GM18870 (cell line): ENCODE results near the gene KCP.

Experiments
- ATAC-seq: cut with Tn5 transposase; IDR thresholded peaks from one replicate; pipeline ENCODE4 v1.9.1; 2021; ENCODE audit warnings: moderate library complexity; ENCODE audit not compliant: unreplicated experiment

KCP gene

DNA sequence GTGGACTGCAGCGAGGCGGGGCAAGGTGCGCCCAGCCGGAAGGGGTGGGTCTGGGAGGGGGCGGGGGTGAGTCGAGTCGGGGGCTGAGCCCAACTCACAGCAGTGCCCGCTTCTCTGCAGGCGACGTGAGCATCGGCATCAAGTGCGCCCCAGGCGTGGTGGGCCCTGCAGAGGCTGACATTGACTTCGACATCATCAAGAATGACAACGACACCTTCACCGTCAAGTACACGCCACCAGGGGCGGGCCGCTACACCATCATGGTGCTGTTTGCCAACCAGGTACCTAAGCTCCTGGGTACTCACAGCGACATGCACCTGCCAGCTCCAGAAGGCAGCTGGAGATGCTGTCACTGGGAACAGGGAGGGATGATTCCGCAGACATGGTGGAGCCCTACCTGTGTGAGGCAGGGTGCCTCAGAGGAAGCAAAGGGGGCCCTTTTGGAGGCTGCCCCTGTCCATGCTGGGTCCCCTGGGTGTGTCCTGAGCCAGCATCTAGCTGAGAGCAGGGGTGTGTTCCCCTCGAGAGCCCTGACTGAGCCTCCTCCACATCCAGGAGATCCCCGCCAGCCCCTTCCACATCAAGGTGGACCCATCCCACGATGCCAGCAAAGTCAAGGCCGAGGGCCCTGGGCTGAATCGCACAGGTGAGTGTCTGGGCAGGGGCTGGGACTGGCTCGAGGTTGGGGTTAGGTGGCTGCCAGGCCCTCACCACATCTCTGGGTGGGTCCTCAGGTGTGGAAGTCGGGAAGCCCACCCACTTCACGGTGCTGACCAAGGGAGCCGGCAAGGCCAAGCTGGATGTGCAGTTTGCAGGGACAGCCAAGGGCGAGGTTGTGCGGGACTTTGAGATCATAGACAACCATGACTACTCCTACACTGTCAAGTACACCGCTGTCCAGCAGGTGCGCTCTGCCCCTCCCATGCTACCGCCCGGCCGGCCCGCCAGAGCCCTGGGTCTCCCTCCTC lies 67.6 kb downstream of the KCP start:
- ATAC-seq: no peak

DNA sequence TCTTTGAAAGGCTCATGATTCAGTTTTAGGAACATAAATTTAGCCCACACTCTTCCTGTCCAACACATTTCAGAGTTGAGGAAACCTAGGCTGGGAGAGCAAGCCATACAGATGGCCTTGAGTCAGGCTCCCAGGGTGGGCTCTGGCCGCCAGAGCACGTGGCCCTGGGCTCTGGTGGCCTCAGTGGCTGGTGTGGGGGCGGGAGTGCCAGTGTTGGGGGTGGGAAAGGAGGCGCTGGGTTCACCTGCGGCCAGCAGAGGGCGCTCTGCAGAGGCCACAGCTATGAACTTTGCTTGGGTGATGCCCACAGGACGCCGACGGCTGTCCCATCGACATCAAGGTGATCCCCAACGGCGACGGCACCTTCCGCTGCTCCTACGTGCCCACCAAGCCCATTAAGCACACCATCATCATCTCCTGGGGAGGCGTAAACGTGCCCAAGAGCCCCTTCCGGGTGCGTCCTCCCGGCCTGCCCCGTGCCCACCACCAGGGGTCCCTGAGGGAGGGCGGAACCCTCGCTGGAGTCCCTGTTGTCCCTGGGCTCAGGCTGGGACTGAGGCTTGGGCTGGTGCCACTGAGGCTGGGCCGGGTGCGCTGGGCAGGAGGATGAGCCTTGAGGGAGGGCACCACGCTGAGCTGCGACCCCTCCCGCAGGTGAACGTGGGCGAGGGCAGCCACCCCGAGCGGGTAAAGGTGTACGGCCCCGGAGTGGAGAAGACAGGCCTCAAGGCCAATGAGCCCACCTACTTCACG lies 68.4 kb downstream of the KCP start:
- ATAC-seq: no peak

DNA sequence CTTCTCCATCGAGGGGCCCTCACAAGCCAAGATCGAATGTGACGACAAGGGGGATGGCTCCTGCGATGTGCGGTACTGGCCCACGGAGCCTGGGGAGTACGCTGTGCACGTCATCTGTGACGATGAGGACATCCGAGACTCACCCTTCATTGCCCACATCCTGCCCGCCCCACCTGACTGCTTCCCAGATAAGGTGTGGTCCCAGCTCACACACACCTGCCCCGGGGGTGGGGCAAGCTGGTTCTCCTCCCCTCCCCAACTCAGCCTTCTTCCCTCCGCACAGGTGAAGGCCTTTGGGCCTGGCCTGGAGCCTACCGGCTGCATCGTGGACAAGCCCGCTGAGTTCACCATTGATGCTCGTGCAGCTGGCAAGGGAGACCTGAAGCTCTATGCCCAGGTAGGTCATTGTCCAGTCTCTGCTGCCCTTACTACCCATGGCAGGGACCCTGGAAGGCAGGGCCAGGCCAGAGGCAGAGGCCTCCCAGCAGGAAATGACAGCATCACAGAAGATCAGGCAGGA lies 69.3 kb downstream of the KCP start:
- ATAC-seq: no peak

DNA sequence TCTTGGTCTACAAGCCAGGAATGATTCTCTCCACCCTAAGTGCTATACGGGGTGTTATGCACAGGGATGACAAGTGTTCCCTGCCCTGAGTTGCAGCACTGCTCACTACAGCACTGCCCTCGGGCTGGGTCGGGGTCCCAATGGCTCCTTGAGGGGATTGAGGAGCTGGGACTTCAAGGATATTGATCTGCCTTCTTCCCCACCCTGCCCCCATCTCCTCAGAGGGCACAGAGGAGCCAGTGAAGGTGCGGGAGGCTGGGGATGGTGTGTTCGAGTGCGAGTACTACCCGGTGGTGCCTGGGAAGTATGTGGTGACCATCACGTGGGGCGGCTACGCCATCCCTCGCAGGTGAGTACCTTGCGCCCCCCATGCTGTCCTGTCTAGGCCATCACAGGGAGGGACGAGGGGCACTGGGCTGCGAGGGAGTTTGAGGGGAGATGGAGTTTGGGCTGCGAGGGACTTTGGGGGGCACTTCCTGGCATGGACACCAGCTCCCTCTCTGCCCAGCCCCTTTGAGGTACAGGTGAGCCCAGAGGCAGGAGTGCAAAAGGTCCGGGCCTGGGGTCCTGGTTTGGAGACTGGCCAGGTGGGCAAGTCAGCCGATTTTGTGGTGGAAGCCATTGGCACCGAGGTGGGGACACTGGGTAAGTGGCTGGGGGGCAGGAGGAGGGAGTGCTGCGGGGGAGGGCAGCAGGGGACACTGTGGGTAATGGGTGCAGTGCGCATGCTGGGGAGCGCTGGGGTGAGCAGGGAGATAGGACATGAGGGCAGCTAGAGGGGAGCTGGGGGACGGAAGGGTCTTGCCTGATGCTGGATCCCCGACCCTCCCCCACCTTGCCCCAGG lies 70.0 kb downstream of the KCP start:
- ATAC-seq: no peak

DNA sequence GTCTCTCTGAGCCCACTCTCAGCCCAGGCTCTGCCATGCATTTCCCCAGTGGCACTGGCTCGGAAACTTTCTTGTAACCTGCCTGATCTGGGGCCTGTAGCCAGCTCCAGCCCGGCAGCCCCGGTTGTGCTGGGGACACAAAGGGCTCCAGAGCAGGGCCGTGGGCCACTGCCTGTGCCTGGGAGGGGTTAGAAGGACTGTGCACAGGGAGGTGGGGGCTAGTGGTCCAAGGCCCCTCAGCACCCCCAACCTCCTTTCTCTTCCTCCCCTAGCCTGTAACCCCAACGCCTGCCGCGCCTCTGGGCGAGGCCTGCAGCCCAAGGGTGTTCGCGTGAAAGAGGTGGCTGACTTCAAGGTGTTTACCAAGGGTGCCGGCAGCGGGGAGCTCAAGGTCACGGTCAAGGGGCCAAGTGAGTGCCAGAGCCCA lies 70.7 kb downstream of the KCP start:
- ATAC-seq: no peak

DNA sequence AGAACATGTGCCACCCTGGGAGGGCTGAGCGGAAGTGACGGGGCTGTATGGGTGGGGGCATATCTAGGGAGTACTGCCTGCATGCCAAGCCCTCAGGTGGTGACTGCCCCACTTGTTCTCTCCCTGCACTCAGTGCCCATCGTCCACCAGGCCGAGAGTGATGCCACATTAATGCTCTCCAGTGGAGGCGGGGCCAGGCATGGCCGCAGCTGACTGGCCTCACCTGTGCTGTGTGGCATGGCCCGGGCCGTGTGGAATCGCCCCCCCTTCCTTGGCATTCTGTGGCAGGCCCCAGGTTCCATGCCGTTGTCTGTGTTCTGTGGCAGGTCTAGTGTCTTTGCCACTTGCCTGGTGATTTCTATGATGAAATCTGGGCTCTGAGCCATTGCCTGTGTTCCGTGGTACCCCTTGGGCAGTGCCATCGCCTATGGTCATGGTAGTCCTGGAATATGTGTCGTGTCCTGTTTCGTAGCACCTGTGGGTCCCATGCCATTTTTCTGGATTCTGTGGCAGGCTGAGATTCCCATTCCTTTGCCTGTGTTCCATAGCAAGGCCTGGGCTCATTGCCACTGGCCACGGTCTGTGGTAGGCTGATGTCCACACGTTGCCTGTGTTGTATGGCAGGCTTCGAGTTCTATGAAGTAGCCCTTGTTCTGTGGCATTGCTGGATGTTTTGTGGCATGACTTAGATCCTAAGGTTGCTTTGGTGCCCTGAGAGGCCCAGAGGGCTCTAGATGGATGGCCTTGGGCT lies 71.4 kb downstream of the KCP start:
- no peak for ATAC-seq

DNA sequence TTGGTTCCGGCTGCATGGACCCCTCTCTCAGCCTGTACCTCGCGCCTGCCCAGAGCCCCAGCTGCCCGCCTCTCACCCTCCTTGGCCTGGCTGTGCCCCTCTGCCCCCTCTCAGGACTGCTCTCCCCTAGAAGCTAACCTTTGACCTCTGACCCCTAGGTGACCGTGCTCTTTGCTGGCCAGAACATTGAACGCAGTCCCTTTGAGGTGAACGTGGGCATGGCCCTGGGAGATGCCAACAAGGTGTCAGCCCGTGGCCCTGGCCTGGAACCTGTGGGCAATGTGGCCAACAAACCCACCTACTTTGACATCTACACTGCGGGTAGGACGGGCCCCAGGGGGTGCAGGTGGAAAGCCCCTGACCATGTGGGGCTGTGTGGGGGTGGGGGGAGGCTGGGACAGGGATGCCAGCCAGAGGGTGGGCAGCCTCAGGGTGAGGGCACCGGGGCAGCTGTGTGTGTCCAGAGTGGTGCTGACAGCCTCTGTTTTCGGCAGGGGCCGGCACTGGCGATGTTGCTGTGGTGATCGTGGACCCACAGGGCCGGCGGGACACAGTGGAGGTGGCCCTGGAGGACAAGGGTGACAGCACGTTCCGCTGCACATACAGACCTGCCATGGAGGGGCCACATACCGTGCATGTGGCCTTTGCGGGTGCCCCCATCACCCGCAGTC lies 72.3 kb downstream of the KCP start:
- ATAC-seq: no peak

DNA sequence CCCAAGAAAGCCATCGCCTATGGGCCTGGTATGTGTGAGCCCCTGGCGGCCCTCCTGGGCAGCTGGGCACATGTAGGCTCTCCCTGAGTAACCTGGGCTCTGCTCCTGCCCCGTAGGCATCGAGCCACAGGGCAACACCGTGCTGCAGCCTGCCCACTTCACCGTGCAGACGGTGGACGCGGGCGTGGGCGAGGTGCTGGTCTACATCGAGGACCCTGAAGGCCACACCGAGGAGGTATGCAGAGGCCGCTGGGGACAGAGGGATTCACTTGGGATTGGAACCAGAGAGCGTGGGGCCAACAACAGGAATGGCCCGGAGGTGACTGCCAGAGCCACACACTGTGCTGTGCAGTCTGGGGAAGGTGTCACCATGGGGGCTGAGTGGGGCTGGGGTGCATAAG lies 73.0 kb downstream of the KCP start:
- ATAC-seq: no peak

DNA sequence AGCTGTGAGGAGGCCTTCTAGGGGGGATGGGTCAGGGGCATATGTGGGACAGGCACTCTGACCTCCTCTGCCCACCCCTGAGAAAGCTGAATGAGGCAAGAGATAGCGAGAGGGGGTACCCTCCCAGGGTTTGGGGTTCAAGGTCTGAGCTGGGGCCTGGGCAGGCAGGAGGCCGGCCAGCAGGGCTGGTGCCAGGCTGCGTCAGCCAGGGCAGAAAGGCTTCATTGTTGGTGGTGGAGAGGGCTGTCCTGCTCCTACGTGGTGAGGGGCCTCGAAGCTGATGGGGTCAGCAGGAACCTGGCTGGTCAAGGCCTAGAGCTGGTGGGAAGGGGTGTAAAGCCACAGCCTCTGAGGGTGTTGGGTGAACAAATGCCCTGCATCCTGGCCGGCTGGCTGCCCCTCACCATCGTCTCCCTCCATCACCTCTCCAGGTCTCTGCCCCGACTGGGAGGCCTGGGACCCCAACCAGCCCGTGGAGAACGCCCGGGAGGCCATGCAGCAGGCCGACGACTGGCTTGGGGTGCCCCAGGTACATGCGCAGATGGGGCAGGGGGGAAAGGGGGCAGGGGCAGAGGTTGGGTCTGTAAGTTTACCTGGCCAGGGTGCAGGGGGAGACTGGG lies 73.7 kb downstream of the KCP start:
- ATAC-seq: no peak

DNA sequence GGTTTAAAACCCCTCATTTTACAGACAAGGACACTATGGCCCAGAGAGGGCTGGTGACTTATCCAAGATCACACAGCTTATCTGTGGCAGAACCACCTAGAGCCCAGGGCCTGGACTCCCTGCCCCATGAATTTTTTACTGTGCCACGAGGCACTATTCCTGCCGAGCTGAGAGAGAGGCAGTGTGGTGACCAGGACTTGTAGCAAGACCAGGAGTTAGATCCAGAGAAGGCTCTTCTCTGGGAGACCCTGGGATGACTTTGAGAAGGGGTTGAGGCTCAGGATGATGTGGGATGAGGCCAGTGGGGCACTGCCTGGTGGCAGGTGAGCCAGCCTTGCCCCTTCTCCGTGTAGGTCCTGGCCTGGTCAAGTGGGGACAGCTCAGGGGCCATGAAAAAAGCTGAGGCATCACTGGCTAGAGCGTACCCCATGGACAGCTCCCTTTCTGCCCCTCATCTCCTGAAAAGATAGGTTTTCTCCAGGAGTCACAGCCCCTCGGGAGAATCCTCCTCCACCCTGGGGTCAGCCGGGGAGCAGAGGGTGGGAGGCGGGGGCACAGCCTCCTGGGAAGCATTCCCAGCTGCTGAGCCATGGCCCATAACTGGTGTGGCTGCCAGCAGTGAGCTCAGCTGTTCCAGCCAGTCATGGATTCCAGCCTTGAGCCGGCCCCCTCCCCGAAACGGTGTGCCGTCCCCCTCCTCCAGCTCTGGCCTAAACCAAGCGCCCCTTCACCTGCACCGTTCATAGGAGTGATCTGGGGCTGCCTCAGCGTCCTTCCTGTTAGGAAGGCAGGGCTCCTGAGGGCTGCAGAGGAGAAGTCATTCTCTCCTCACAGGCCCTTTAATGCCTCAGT lies 74.5 kb downstream of the KCP start:
- ATAC-seq: no peak

DNA sequence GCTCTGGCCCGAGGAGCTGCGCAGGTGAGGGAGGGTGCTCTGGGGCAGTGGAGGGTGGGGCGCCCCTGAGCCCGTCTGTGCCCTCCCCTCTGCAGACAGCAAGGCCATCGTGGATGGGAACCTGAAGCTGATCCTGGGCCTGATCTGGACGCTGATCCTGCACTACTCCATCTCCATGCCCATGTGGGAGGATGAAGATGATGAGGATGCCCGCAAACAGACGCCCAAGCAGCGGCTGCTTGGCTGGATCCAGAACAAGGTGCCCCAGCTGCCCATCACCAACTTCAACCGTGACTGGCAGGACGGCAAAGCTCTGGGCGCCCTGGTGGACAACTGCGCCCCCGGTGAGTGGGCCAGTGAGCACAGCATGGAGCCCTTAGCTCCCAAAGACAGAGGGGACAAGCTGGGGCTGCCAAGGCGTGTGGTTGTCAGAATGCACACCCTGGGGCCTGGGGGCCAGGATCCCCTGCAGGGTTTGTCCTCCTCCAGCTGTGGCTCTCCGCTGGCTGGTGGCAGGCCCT lies 75.2 kb downstream of the KCP start:
- no peak for ATAC-seq

DNA sequence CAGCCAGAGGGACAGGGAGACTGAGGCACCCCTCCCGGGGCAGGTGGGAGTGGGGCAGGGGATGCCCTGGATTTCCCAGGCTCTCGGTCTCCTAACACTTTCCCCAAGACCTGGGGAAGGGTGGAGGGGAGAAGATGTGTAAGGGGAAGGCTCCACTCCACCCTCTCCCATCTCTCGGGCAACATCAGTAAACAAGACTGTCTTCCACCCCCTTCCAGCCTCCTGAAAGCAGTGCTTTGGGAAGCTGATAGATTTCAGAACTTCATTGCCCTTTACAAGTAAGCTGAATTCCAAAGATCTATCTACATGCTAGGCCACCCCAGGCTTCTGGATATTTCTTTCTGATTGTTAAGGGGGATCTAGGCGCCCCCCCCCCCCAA lies 76.6 kb downstream of the KCP start:
- no peak for ATAC-seq

DNA sequence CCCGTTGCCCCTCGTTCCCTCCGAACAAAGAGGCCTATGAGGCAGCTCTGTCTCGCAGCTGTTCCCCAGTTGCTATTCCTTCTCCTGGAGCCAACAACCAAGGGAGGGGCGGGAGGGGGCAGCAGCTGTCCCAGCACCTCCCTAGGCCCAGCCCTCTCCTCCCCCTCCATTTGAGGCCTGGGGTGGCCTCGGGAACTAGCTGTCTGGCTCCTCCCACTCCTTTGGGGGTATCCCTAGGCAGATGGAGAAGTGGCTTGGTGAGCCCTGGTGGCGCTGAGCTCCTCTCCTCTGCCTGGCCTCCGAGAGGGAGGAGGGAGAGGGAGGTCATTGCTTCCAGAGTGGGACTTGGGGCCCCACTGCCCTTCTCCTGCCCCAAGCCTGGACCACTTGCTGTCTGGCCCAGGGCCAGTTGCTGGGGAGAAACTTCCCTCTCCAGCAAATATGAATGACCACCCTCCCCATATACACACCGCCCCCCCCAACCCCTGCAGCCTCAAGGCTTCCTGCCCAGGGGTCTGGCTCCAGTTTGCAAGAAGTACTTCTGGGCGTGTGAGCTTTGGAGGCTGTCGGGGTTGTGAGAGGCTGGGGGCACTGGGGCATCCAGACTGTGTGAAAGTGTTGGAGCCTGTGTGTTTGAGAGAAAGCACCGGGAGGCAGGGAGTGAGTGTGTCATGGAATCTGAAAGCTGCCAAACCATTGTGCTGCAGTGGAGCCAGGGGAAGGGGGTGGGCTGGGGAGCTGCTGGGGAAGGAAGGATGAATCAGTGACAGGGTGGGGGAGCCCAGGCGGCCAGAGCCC lies 77.2 kb downstream of the KCP start:
- ATAC-seq: no peak

DNA sequence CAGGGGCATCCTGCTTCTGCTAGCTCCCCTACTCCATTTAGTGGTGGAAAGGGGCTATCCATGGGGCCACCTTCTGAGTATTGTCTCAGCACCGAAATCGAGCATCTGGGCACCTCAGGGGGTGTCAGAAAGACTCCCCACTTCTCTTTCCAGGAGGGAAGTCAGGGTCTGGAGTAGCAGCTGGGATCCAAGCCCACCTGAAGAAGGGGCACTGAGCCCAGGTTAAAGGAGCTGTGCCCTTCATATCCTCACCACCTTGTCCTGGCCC lies 77.7 kb downstream of the KCP start:
- no peak for ATAC-seq

DNA sequence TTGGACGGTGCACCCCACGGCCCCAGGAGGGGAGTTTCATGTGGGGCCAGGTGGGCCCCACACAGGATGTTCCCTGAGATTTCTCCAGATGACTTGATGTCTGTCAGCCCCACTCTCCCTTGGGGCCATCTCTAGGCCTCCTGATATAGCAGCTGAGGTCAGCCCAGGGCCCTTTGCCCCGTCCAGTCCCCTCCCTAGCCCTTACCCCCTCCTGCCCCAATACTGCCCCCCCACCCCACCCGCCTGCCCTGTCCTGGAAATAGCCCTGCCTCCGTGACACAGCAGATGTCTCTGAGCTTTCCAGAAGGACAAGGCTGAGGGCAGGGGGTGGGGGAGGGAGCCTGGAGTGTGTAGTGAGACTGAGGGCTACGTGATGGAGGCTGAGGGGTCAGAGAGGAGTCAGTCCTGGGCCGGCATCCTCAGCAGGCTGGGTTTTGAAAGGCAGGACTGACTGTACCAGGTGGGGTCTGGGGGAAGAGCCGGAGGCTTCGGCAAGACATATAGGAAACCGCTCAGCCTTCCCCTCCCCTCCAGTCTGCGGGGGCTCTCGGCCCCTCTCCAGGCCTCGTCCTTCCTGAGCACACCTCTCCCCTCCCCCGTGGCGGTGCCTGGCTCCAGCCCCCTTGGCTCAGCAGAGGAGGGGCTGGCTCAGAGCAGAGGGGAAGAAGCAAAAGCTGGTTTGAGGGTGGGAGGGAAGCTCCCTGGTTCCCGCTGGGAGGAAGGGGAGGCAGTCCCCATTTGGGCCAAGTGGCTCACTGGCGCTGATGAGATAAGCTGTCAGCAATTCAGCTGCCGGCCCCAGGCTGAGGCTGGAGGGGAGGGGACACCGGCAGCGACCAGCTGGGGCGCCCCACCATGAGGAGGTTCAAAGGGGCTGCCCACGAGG lies 78.3 kb downstream of the KCP start:
- ATAC-seq: no peak

DNA sequence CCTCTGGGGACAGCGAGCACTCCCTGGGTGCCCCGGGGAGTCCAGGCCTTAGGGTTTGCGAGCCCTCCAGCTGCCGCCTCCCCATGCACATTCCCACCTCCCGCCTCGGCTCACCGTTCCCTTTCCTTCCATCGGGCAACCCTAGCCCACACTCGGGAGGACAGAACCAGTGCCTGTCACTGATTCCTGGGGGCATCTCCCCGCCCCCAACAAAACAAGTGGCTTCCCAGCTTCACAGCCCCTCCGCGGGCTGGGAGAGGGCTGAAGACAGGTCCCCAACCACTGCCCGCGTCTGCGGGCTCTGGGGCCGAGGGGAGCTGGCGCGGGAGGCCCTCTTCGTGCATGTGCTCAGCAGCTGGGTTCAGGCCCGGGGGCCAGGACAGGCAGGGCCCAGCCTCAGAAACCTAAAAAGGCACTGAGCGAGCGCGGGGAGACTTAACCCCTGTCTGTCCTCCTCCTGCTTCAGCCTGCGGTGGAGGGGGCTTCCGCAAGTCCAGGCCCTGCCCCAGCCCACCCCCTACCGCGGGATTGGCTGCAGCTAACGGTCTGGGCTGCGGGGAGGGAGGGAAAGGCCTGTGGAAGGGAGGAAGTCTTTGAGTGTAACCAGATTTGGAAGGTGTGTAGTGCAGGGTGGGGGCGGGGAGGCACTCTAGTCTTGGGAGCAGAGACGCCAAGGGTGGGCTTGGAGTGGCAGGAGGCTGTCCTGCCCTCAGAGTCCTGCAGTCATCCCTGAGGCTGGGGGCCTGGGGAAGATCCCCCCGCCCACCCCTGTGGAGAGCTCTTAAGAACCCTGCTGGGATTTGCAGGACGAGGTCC lies 79.1 kb downstream of the KCP start:
- ATAC-seq: no peak
